HG03045 (cell line): Measurements from ENCODE around the gene PDPR.
"Not testable (repeated sequence)": the region's sequence is repeated elsewhere in the genome, so short reads cannot be mapped to it uniquely, and the experiment has no call there.

Source experiments
- ATAC-seq: cut with Tn5 transposase; IDR thresholded peaks from one replicate; pipeline ENCODE4 v1.9.1; 2021; ENCODE audit warnings: mild to moderate bottlenecking, moderate library complexity; ENCODE audit not compliant: unreplicated experiment

Gene PDPR

GRCh38 chr16:70160821-70161220, 46.7 kb downstream of the PDPR start:
- no peak for ATAC-seq

GRCh38 chr16:70161350-70161749, 47.2 kb downstream of the PDPR start:
- no peak for ATAC-seq

GRCh38 chr16:70162041-70162451, 47.9 kb downstream of the PDPR start:
- ATAC-seq = no peak

- no peak for ATAC-seq
Measured at GRCh38 chr16:70163596-70163995, 49.5 kb downstream of the PDPR start.

- ATAC-seq = not testable (repeated sequence)
Measured at GRCh38 chr16:70166688-70167087, 52.6 kb downstream of the PDPR start.

GRCh38 chr16:70173212-70173837, 59.2 kb downstream of the PDPR start, which contains the start of gene CLEC18C:
Gene CLEC18C, plus strand, starts transcription at chr16:70173787. Its CDS starts 492 bp downstream, at chr16:70174279.
- ATAC-seq = not testable (repeated sequence)

GRCh38 chr16:70173916-70174315, 59.8 kb downstream of the PDPR start:
- ATAC-seq = not testable (repeated sequence)

- not testable (repeated sequence) for ATAC-seq
Measured at GRCh38 chr16:70174387-70174932, 60.3 kb downstream of the PDPR start.

GRCh38 chr16:70187858-70188607, 73.9 kb downstream of the PDPR start:
- not testable (repeated sequence) for ATAC-seq

GRCh38 chr16:70188608-70188915, 74.4 kb downstream of the PDPR start:
- ATAC-seq = not testable (repeated sequence)

- not testable (repeated sequence) for ATAC-seq
Measured at GRCh38 chr16:70190574-70190973, 76.4 kb downstream of the PDPR start.

GRCh38 chr16:70196683-70197300, 82.7 kb downstream of the PDPR start:
- not testable (repeated sequence) for ATAC-seq

GRCh38 chr16:70197611-70198010, 83.5 kb downstream of the PDPR start:
- ATAC-seq = not testable (repeated sequence)

- not testable (repeated sequence) for ATAC-seq
Measured at GRCh38 chr16:70198230-70198629, 84.1 kb downstream of the PDPR start.

- ATAC-seq = not testable (repeated sequence)
Measured at GRCh38 chr16:70198666-70199065, 84.5 kb downstream of the PDPR start.

- ATAC-seq = not testable (repeated sequence)
Measured at GRCh38 chr16:70199170-70199569, 85.0 kb downstream of the PDPR start.

- not testable (repeated sequence) for ATAC-seq
Measured at GRCh38 chr16:70200063-70200462, 85.9 kb downstream of the PDPR start.

GRCh38 chr16:70203508-70203907, 89.4 kb downstream of the PDPR start:
- ATAC-seq = not testable (repeated sequence)

GRCh38 chr16:70204010-70204409, 89.9 kb downstream of the PDPR start:
- not testable (repeated sequence) for ATAC-seq

GRCh38 chr16:70204668-70205405, 90.7 kb downstream of the PDPR start:
- not testable (repeated sequence) for ATAC-seq

- ATAC-seq = not testable (repeated sequence)
Measured at GRCh38 chr16:70206382-70206781, 92.2 kb downstream of the PDPR start.
